MCF 10A (cell line): ENCODE data around the gene BCAS3. TPM values are rescaled to one million over a fixed set of nuclear protein-coding genes. Genes with fewer than 3 reads are reported as not detected.

Experiments used
- BruUV-seq: library from RNA; stranded (reverse); fragments of 400-500 nt; replicated peaks from 2 replicates; lab custom pipeline; 2021; lab: Mats Ljungman, UMichigan
- CTCF ChIA-PET: fragments of 300-600 bp; sonication (Branson Sonifier 250); formaldehyde crosslinking; extraction: SDS; loops from one replicate; lab custom pipeline; 2021; ENCODE audit warnings: antibody characterized with exemption, inconsistent platforms; lab: Yijun Ruan, JAX
- POLR2A ChIA-PET: fragments of 300-600, 350-650 bp; sonication (Branson Sonifier 250); formaldehyde crosslinking; extraction: SDS; loops from one replicate; lab custom pipeline; 2020; ENCODE audit warnings: antibody characterized with exemption, inconsistent platforms; lab: Yijun Ruan, JAX
- DNase-seq: peaks from one replicate; pipeline ENCODE4 v3.0.0-alpha.2; 2018; ENCODE audit not compliant: unreplicated experiment
- H3K27ac Mint-ChIP-seq: one replicate; pipeline ENCODE4 v1.8.0; 2022; ENCODE audit warnings: mild to moderate bottlenecking, low read depth, mixed read lengths; ENCODE audit not compliant: unreplicated experiment
- H3K27me3 Mint-ChIP-seq: one replicate; pipeline ENCODE4 v1.8.0; 2022; ENCODE audit warnings: mixed read lengths; ENCODE audit not compliant: insufficient read depth, unreplicated experiment
- H3K36me3 Mint-ChIP-seq: one replicate; pipeline ENCODE4 v1.8.0; 2022; ENCODE audit warnings: mild to moderate bottlenecking, moderate library complexity, mixed read lengths; ENCODE audit not compliant: insufficient read depth, unreplicated experiment
- H3K4me1 Mint-ChIP-seq: one replicate; pipeline ENCODE4 v1.8.0; 2022; ENCODE audit warnings: mixed read lengths; ENCODE audit not compliant: insufficient read depth, unreplicated experiment
- H3K4me3 Mint-ChIP-seq: one replicate; pipeline ENCODE4 v1.8.0; 2022; ENCODE audit warnings: mild to moderate bottlenecking, moderate library complexity, mixed read lengths; ENCODE audit not compliant: unreplicated experiment
- H3K9me3 Mint-ChIP-seq: one replicate; pipeline ENCODE4 v1.8.0; 2022; ENCODE audit warnings: mixed read lengths; ENCODE audit not compliant: unreplicated experiment
- CTCF ChIP-seq: fragments of 200-600 bp; IDR thresholded peaks from one replicate; pipeline ENCODE4 v1.8.0; 2022; ENCODE audit warnings: antibody characterized with exemption, mild to moderate bottlenecking; ENCODE audit not compliant: unreplicated experiment
- intact Hi-C: fragments of 100-400 bp; cut with micrococcal nuclease; formaldehyde crosslinking; loops from 2 replicates; pipeline ENCODE4 v1.14.1; 2022
- total RNA-seq: library from RNA; stranded (reverse); gene quantifications from 2 replicates; pipeline ENCODE4 v1.2.3, GENCODE V29; 2022

BCAS3 gene
- total RNA-seq, 1 experiment from 2014 or later: 14.6 TPM

GRCh38 chr17:61157246-61157886, 479.7 kb downstream of the BCAS3 start:
- no TSS peak for BruUV-seq
- no peak overlapping the region for H3K4me3 Mint-ChIP-seq
- intact Hi-C loops: no loop called here

GRCh38 chr17:61158376-61158775, 480.7 kb downstream of the BCAS3 start:
- DNase-seq: no peak
- Mint-ChIP-seq H3K36me3 (peaks cover 5% of the 10 kb centered on the region), H3K27me3 (no peaks in the 10 kb centered on the region), H3K4me1 (no peaks in the 10 kb centered on the region), H3K9me3 (no peaks in the 10 kb centered on the region), H3K27ac (no peak overlapping the region), H3K4me3 (no peak overlapping the region)
- ChIA-PET CTCF (no interaction called here), POLR2A (no interaction called here)
- intact Hi-C loops: no loop called here
- TF ChIP-seq CTCF: no peak
- no TSS peak for BruUV-seq

More at GRCh38 chr17:61157246-61157886, 479.7 kb downstream of the BCAS3 start:
- Mint-ChIP-seq H3K9me3 (no peaks in the 10 kb centered on the region), H3K4me1 (no peaks in the 10 kb centered on the region), H3K27me3 (no peaks in the 10 kb centered on the region), H3K36me3 (peaks cover 5% of the 10 kb centered on the region), H3K27ac (no peak overlapping the region)
- CTCF ChIA-PET: no interaction called here
- POLR2A ChIA-PET: no interaction called here
- TF ChIP-seq CTCF: no peak
- no peak for DNase-seq

GRCh38 chr17:61159221-61159814, 481.7 kb downstream of the BCAS3 start:
- Mint-ChIP-seq H3K4me1 (no peaks in the 10 kb centered on the region), H3K36me3 (peaks cover 5% of the 10 kb centered on the region), H3K27me3 (no peaks in the 10 kb centered on the region), H3K9me3 (no peaks in the 10 kb centered on the region), H3K4me3 (no peak overlapping the region), H3K27ac (no peak overlapping the region)
- TF ChIP-seq CTCF: no peak
- POLR2A ChIA-PET: no interaction called here
- intact Hi-C loops: no loop called here
- no TSS peak for BruUV-seq
- CTCF ChIA-PET: no interaction called here
- DNase-seq: no peak

GRCh38 chr17:61160204-61160603, 482.6 kb downstream of the BCAS3 start:
- intact Hi-C loops: no loop called here
- H3K27ac Mint-ChIP-seq: no peak overlapping the region
- POLR2A ChIA-PET: no interaction called here

More at GRCh38 chr17:61160204-61160603, 482.6 kb downstream of the BCAS3 start:
- Mint-ChIP-seq H3K27me3 (no peaks in the 10 kb centered on the region), H3K4me1 (no peaks in the 10 kb centered on the region), H3K36me3 (peaks cover 5% of the 10 kb centered on the region), H3K4me3 (no peak overlapping the region), H3K9me3 (no peaks in the 10 kb centered on the region)
- DNase-seq: no peak
- no TSS peak for BruUV-seq
- CTCF ChIA-PET: interaction anchor here (0.5 kb wide), 1 partner anchor 31 kb away, joined by 3 read pairs; no protein-coding TSS in a partner anchor
- no peak for TF ChIP-seq CTCF
